Tibial nerve (tissue), 4 donors: ENCODE data around the gene CX3CR1. TPM values are rescaled to one million over a fixed set of nuclear protein-coding genes. Genes with fewer than 3 reads are reported as not detected.

Source experiments
- DNase-seq, 2 donors: peaks; one replicate each; pipeline ENCODE4 v3.0.0-alpha.2; 2019; ENCODE audit warnings: low spot score in 2 of 2
- H3K27ac ChIP-seq, 4 donors: fragments of 200-600 bp; sonication (generic) in 3 of 4; one replicate each; pipeline ENCODE4 v1.5.1; 2017 to 2019; ENCODE audit warnings: mild to moderate bottlenecking in 1 of 4
- H3K27me3 ChIP-seq, 2 donors: fragments of 200-600 bp; sonication (generic) in 1 of 2; one replicate each; pipeline versions ENCODE4 v1.5.1 to v1.6.0; 2017 to 2019
- H3K36me3 ChIP-seq, 3 donors: fragments of 200-600 bp; sonication (generic); one replicate each; pipeline ENCODE4 v1.5.1; 2018 to 2019
- H3K4me1 ChIP-seq, 4 donors: fragments of 200-600 bp; sonication (generic) in 3 of 4; one replicate each; pipeline ENCODE4 v1.5.1; 2017 to 2019
- H3K4me3 ChIP-seq, 4 donors: fragments of 200-600 bp; sonication (generic) in 3 of 4; one replicate each; pipeline ENCODE4 v1.5.1; 2017 to 2019; ENCODE audit warnings: mild to moderate bottlenecking in 1 of 4, moderate library complexity in 1 of 4
- H3K9me3 ChIP-seq, 4 donors: fragments of 200-600 bp; sonication (generic) in 3 of 4; one replicate each; pipeline ENCODE4 v1.5.1; 2017 to 2019
- EP300 ChIP-seq, 2 donors: sonication (generic); formaldehyde crosslinking; IDR thresholded peaks; one replicate each; pipeline ENCODE4 v1.6.1; 2017; ENCODE audit warnings: antibody characterized with exemption in 2 of 2, mild to moderate bottlenecking in 1 of 2
- POLR2A ChIP-seq, 2 donors: fragments of 450-650 bp; IDR thresholded peaks; one replicate each; pipeline ENCODE4 v1.6.1; 2017; ENCODE audit warnings: antibody characterized with exemption in 2 of 2, mild to moderate bottlenecking in 2 of 2, moderate library complexity in 2 of 2
- WGBS, 2 donors: methylation state at CpG; one replicate each; pipeline ENCODE4 v1.1.5; 2018; 5-methylcytosine and 5-hydroxymethylcytosine counted together
- total RNA-seq, 4 donors: library from RNA; depleted of rRNA; stranded (reverse); fragments of >200 nt; gene quantifications; one replicate each; pipeline ENCODE4 v1.1.0, GENCODE V29; 2016
- TF ChIP-seq, protein P1 (sequence below), 5 experiments: fragments of 200-600 bp in 3 of 5; fragments of 450-650 bp in 2 of 5; sonication (generic) in 3 of 5; IDR thresholded peaks; one replicate each; pipeline ENCODE4 v1.5.1; 2016 to 2019; ENCODE audit warnings: antibody characterized with exemption in 5 of 5, mild to moderate bottlenecking in 3 of 5, moderate library complexity in 2 of 5

The CX3CR1 gene
- total RNA-seq, 4 donors from 2014 or later, result 2.2 to 4.4 (median 3.1) TPM; not detected in 1

DNA sequence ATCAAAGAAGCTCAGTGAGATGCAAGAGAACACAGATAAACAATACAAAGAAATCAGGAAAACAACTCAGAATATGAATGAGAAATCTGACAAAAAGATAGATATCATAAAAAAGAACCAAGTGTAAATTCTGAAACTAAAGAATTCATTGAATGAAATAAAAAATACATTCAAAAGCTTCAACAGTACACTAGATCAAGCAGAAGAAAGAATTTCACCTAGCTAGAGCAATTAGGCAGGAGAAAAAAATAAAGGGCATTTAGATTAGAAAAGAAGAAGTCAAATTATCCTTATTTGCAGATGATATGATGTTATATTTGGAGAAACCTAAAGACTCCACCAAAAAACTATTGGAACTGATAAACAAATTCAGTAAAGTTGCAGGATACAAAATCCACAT is 19.4 kb upstream of the CX3CR1 start:
- Histone ChIP-seq H3K4me3 (no peak overlapping the region), H3K36me3 (no peaks in the 10 kb centered on the region), H3K9me3 (peaks cover 0 to 56% (median 2%) of the 10 kb centered on the region in 4 donors), H3K4me1 (peaks cover 0 to 6% (median 0%) of the 10 kb centered on the region in 4 donors), H3K27me3 (no peaks in the 10 kb centered on the region), H3K27ac (no peak overlapping the region)
- TF ChIP-seq EP300 (IDR thresholded peaks at IDR 0.05) (no peak), POLR2A (IDR thresholded peaks at IDR 0.05) (no peak)
- TF ChIP-seq, protein P1, sequence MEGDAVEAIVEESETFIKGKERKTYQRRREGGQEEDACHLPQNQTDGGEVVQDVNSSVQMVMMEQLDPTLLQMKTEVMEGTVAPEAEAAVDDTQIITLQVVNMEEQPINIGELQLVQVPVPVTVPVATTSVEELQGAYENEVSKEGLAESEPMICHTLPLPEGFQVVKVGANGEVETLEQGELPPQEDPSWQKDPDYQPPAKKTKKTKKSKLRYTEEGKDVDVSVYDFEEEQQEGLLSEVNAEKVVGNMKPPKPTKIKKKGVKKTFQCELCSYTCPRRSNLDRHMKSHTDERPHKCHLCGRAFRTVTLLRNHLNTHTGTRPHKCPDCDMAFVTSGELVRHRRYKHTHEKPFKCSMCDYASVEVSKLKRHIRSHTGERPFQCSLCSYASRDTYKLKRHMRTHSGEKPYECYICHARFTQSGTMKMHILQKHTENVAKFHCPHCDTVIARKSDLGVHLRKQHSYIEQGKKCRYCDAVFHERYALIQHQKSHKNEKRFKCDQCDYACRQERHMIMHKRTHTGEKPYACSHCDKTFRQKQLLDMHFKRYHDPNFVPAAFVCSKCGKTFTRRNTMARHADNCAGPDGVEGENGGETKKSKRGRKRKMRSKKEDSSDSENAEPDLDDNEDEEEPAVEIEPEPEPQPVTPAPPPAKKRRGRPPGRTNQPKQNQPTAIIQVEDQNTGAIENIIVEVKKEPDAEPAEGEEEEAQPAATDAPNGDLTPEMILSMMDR (IDR thresholded peaks at IDR 0.05), result no peak
- DNase-seq, result no peak

DNA sequence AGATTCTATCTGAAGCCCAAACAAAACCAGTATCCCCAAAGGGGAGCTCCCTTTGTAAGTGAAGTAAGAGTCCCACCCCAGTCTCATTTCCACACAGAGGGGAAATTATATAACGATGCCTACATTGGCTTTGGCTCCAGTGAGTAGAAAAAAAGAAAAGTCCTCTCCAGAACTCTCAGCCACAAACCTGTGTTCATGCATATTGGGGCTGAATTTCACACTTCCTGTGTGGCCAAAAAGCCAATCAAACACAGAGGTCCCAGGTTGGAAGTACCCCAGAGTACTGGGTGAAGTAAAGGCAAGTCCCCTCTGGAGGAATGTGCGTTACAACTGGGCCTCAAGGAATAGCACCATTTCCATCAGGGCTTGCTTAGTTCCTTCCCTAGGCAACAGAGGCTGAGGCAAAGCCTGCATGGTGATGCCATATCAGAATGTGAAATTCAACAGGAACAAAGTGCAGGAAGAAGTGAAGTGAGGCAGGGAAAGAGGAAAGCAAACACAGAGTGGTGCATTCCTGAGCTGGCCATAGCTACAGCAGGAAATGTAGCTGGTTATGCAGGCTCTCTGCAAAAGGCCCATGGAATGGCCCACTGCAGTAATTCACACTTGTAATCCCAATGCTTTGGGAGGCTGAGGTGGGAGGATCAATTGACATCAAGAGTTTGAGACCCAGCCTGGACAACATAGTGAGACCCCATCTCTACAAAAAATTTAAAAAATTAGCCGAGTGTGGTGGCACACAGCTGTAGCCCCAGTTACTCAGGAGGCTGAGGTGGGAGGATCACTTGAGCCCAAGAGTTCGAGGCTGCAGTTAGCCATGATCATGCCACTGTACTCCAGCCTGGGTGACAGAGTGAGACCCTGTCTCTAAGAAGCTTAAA is 16.6 kb upstream of the CX3CR1 start:
- peaks cover 0 to 32% (median 2%) of the 10 kb centered on the region in 4 donors for H3K9me3 ChIP-seq
- WGBS, 2 donors, result 77 to 81% methylated on average over 4 of the region's 4 CpGs

DNA sequence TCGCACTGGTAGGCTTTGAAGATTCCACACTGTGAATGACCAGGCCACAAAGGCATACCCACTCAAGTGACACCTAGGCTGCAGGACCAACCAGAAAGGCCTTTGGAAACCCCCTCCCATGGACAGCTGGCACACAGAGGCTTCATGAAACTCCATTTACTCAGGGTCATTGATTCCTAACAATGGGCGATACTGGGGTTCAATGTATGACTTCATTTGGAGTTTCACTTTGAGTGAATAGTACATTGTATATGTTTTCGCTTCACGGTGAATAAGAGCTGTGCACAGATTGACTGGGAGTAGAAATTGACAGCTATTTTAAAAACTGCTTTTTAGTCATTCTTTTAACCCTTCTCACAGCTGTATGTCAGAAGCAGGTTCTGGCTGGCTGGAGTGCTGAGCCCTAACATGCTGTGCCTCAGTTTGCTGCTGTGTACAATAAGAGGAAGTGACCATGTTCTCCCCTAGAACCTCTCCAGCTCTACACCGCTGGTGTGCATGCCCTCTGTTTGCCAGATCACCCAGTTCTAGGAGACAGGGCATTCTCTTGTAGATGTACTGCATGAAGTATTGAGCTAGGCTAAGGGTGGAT is 15.4 kb upstream of the CX3CR1 start:
- DNase-seq, result no peak
- Histone ChIP-seq H3K4me1 (peaks cover 0 to 6% (median 0%) of the 10 kb centered on the region in 4 donors), H3K36me3 (no peaks in the 10 kb centered on the region), H3K9me3 (peaks cover 0 to 23% (median 2%) of the 10 kb centered on the region in 4 donors), H3K27me3 (no peaks in the 10 kb centered on the region), H3K4me3 (no peak overlapping the region), H3K27ac (no peak overlapping the region)
- 51 to 53% methylated on average over 5 of the region's 5 CpGs for WGBS, 2 donors
- TF ChIP-seq EP300 (IDR thresholded peaks at IDR 0.05), result no peak
- TF ChIP-seq POLR2A (IDR thresholded peaks at IDR 0.05), result no peak
- TF ChIP-seq, protein P1 (IDR thresholded peaks at IDR 0.05), result no peak

More for the DNA sequence above, 16.6 kb upstream of the CX3CR1 start:
- TF ChIP-seq EP300 (IDR thresholded peaks at IDR 0.05), result no peak
- TF ChIP-seq, protein P1 (IDR thresholded peaks at IDR 0.05), result no peak
- TF ChIP-seq POLR2A (IDR thresholded peaks at IDR 0.05), result no peak
- H3K36me3 ChIP-seq, result no peaks in the 10 kb centered on the region
- H3K27me3 ChIP-seq, result no peaks in the 10 kb centered on the region
- peaks cover 0 to 6% (median 0%) of the 10 kb centered on the region in 4 donors for H3K4me1 ChIP-seq
- no peak overlapping the region for H3K27ac ChIP-seq
- no peak for DNase-seq
- no peak overlapping the region for H3K4me3 ChIP-seq

DNA sequence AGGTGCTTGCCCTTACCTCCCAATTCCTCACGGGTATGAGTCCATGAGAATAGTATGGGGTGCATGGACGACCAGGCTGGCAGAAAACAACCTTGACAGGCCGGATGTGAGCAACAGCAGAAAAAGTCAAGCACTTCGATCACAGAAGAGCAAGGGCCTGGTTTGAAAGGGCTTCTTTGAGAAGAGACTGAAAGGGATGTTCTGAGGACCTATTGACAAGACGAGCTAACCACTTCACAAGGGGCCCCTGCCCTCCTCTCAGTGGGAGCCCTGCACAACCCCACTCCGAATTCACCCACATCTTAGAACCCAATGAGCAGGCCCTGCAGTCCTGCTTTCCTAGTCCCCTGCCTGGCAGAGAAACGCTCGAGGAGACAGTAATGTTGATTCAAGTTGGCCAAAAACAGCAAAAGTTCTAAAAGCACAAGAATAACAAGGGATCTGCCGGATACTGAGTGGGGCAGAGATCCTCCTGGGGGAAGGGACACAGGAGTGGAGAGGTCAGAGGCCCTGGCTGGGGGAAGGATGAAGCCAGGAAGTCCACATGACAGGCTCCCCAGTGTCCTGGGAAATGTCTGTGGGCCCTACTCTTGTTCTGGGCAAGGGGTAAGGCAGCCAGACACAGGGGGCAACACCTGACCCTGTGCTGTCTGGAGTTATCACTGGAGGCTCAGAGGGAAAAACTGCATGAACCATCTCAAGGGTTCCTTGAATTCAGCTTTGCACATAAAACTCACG is 14.8 kb upstream of the CX3CR1 start:
- peaks cover 0 to 16% (median 2%) of the 10 kb centered on the region in 4 donors for H3K9me3 ChIP-seq
- H3K36me3 ChIP-seq, result no peaks in the 10 kb centered on the region
- no peak overlapping the region for H3K4me3 ChIP-seq
- no peak for DNase-seq
- TF ChIP-seq POLR2A (IDR thresholded peaks at IDR 0.05), result no peak
- TF ChIP-seq, protein P1 (IDR thresholded peaks at IDR 0.05), result no peak
- no peak for TF ChIP-seq EP300 (IDR thresholded peaks at IDR 0.05)
- 48 to 55% methylated on average over 10 of the region's 10 CpGs for WGBS, 2 donors
- H3K27me3 ChIP-seq, result no peaks in the 10 kb centered on the region
- H3K4me1 ChIP-seq, result peaks cover 0 to 6% (median 0%) of the 10 kb centered on the region in 4 donors
- H3K27ac ChIP-seq, result no peak overlapping the region
